CMK (cell line): Measurements from ENCODE around the gene PARD6A.

Experiments
- DNase-seq: peaks from one replicate; pipeline ENCODE4 v3.0.0-alpha.2; 2010; ENCODE audit warnings: low read depth

PARD6A gene

DNA sequence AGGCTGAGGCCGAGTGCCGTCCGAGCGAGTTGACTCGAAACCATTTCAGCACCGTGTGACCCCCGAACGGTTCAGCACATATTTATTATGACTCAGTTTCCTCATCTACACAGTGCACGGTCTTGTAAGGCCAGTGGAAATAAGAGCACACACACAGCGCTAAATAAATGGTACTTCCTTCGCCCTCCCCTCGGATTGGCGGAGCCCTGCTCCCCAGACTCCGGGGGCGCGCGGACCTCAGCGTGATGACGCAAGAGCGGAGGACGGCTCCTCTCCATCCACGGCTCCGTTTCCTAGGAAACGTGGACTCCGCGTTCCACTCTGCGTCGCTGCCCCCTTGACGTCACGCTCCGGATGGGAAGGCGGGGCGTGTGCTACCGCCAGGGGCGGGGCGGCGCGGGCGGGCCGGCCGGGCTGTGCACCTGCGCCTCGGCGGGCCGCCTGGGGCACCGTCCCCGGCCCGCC is at the start of gene PARD6A:
Gene PARD6A, plus strand, starts transcription at position 397 of the 465 bp plus-strand sequence. CDS start 79 bp downstream, outside the sequence.
- peak; percentile 92 for DNase-seq

DNA sequence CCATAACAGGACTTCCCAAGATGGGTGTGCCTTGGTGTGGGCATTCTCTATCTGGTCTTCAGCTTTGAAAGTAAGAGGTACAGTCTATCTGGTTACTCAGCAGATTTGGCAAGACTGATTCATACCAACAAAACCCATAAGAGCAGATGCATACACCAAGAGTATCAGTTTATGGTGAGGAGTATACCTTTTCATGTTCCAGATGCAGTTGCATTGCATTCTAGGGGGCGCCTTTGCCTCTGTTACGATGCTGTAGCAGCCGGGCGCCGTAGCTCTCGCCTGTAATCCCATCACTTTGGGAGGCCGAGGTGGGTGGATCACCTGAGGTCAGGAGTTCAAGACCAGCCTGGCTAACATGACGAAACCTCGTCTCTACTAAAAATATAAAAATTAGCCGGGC is 47.0 kb upstream of the PARD6A start:
- DNase-seq = no peak

GRCh38 chr16:67628216-67628615 is 32.5 kb upstream of the PARD6A start:
- DNase-seq = no peak

GRCh38 chr16:67632415-67633172 is 28.2 kb upstream of the PARD6A start:
- DNase-seq = no peak

DNA sequence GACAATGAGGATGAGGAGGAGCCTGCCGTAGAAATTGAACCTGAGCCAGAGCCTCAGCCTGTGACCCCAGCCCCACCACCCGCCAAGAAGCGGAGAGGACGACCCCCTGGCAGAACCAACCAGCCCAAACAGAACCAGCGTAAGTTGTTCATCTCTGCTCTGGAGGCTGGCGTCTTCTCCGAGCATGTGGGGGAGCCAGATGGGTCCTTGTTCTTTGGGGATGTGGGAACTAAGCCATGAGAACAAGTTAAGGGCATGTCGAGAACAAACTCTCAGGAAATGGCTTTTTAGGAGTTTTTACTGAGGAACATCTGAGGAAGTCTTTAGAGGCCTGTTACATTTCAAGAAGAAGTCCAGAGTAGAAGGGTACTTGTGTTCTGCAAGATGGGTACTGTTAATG is 24.0 kb upstream of the PARD6A start:
- DNase-seq = no peak

- no peak for DNase-seq
Observed at GRCh38 chr16:67637625-67638024, 23.1 kb upstream of the PARD6A start.

- no peak for DNase-seq
Observed at GRCh38 chr16:67641779-67642708, 18.7 kb upstream of the PARD6A start.

GRCh38 chr16:67644038-67644437 is 16.7 kb upstream of the PARD6A start:
- DNase-seq = no peak

- no peak for DNase-seq
Observed at GRCh38 chr16:67645397-67646121, 15.2 kb upstream of the PARD6A start.

GRCh38 chr16:67647111-67647651 is 13.6 kb upstream of the PARD6A start:
- no peak for DNase-seq

GRCh38 chr16:67647681-67648080 is 13.1 kb upstream of the PARD6A start:
- DNase-seq = no peak

DNA sequence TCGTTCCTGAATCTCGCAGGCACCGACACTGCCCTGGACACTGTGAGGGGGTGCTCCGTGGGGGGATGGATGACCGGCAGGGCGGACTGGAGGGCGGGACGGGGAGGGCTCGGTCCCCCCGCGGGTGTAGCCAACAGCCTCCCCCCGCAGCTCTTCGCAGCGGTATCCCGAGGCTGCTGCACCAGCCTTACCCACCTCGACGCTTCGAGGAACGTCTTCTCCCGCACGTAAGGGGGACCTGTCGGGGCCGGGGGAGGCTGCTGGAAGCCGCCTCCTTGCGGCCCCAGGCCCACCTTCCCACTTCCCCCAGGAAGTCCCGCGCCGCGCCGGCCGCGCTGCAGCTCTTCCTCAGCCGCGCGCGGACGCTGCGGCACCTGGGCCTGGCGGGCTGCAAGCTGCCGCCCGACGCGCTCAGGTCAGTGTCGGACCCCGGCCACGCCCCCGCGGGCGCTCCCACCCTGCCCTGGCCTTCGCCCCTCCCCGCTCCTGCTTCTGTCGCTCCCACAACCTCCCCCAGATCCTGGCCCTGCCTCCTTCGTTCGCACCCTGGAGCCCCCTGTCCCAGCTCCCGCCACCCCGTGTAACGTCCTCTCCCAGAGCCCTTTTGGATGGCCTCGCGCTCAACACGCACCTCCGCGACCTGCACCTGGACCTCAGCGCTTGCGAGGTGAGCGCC is 12.5 kb upstream of the PARD6A start:
- DNase-seq = no peak

DNA sequence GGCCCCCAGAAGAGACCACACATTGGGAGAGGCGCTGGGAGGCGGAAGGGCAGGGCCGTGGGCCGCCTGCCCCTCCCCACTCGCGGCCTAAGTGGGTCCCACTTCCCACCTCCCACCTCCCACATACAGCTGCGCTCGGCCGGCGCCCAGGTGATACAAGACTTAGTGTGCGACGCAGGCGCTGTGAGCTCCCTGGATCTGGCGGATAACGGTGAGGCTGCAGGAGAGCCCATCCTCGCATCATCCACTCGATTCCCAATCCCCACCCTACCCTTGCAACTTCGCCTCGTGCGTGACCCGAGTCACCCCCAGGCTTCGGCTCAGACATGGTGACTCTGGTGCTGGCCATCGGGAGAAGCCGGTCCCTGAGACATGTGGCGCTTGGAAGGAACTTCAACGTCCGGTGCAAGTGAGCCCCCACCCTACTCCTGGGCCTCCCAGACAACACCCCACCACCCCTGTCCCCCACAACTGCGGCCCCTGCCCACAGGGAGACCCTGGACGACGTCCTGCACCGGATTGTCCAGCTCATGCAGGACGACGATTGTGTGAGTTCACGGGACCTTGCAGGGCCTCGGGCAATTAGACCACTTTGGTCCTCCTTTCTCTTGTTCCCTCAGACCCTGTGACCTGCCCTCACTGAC is 11.9 kb upstream of the PARD6A start:
- no peak for DNase-seq

DNA sequence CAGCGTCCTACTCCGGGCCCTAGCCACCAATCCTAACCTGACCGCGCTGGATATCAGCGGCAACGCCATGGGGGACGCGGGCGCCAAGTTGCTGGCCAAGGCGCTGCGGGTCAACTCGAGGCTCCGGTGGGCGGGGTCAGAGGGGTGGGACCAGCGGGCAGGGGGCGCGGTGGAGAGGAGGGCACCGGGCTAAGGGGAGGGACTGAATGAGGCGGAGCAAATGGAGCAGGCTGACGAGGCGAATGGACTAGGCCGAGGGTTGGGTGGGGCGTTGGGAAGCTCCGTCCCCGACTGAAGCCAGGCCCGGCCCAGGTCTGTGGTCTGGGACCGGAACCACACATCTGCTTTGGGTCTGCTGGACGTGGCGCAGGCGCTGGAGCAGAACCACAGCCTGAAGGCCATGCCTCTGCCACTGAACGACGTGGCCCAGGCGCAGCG is 11.2 kb upstream of the PARD6A start:
- DNase-seq = no peak

DNA sequence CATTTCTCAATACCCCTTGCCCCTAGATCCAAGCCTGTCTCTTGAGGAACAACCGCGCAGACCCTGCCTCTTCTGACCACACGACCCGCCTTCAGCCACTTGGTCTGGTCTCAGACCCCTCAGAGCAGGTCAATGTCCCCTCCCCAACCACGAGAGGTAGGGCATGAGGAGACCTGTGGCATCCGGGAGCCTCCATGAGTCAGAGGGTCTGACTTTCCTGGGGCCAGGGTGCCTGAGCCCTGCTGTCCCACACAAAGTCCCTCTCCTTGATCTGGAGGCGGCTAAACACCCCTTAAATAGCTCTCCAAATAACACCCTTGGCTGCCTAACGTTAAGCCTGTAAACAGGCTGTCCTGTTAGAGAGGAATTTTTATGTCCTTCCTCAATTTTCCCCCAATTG is 10.7 kb upstream of the PARD6A start:
- no peak for DNase-seq

DNA sequence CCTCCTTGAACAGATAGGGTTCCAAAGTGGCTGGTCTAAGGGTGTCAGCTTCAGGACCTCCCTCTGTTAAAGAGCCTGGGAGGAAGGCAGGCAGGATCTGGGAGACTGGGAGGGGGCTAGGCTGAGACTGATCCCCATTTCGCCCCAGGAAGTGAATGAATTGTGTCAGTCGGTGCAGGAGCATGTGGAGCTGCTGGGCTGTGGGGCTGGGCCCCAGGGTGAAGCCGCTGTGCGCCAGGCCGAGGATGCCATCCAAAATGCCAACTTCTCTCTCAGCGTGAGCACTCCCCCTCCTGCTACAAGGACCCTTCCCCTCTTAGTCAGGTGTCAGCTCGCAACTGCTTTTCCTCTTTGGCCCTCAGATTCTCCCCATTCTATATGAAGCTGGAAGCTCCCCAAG is 9.7 kb upstream of the PARD6A start:
- no peak for DNase-seq

DNA sequence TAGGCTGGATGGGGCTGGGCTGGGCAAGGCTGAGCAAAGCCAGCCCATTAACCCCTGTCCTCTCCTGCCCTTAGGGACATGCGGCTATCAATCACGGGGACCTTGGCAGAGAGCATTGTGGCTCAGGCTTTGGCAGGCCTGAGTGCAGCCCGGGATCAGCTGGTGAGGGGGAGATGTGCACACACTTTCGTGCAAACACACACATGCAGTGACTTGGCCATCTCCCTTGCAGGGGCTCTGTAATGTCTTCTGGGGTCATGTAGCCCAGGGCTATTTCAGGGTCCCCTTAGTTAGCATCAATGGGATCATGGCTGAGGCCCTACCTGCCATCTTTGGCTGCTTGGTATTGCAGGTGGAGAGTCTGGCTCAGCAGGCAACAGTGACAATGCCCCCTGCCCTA is 8.9 kb upstream of the PARD6A start:
- no peak for DNase-seq

DNA sequence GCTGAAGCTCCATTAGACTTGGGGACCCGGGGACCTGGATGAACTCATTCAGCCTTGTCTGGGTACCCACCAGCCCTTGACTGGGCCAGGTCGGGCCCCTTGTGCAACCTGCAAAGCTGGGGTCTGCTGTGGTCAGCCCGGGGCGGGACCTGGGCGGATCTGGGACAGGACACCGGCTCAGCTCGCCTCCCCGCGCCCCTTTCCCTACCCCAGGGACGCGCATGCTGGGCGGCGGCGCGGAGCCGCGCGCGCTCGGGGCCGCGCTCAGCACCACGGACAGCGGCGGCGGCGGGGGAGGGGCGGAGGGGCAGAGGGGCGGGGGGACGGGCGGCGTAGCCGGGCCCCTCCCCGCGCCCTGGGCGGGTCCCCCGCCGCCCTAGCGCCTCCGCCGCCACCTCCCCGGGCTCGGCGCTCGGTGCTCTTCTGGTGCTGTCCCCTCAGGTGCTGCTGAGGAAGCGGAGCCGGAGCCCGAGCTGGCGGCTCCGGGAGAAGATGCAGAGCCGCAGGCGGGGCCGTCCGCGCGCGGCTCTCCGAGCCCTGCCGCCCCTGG is 8.1 kb upstream of the PARD6A start:
- no peak for DNase-seq

GRCh38 chr16:67653128-67653788 is 7.5 kb upstream of the PARD6A start:
- DNase-seq = no peak

DNA sequence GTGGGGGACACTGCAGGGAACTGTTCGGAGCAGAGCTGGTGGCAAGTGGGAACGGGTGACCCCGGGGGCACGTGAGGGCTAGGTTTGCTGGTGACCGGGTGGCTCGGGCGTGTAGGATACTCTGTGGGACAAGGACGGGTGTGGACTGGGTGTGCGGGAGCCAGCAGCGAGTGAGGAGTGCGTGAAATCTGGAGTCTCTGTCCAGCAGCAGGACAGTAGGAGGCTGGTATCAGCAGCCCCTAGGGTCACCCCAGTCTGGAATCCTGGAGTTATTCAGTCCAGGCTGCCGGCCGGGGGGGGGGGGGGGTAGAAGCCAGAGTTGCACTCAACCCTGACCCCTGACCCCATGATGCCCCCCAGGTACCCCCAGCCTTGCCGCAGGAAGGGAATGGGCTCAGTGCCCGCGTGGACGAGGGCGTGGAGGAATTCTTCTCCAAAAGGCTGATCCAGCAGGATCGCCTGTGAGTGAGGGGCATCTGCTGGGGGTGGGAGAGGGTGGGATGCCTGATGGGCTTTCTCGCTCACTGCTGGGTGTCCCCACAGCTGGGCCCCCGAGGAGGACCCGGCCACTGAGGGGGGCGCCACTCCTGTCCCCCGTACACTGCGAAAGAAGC is 6.9 kb upstream of the PARD6A start:
- no peak for DNase-seq
